Natural killer cell (primary cell): ENCODE measurements around the gene CGREF1. TPM values are rescaled to one million over a fixed set of nuclear protein-coding genes. Genes with fewer than 3 reads are reported as not detected.

Source experiments
- ATAC-seq, 3 donors: fragments of 150-1000 bp in 2 of 3; fragments of 200-7000 bp in 1 of 3; cut with Tn5 transposase; 1 replicate in 1 of 3; 2 replicates in 2 of 3; pipeline ENCODE4 v1.10.0; 2021; ENCODE audit warnings: mild to moderate bottlenecking in 2 of 3, moderate library complexity in 2 of 3
- DNase-seq, 2 donors: peaks; one replicate each; pipeline versions ENCODE4 v3.0.0 to v3.0.0-alpha.2; 2013 to 2021; ENCODE audit warnings: mixed read lengths in 1 of 2
- H3K27ac ChIP-seq: one replicate; pipeline ENCODE4 v1.5.1; 2013; ENCODE audit warnings: mild to moderate bottlenecking, low read length
- H3K27me3 ChIP-seq: one replicate; pipeline ENCODE4 v1.6.1; 2013; ENCODE audit warnings: low read length; ENCODE audit not compliant: control insufficient read depth, insufficient read depth
- H3K36me3 ChIP-seq: one replicate; pipeline ENCODE4 v1.6.1; 2013; ENCODE audit warnings: low read length; ENCODE audit not compliant: control insufficient read depth, insufficient read depth
- H3K4me1 ChIP-seq: one replicate; pipeline ENCODE4 v1.6.1; 2013; ENCODE audit warnings: low read length; ENCODE audit not compliant: control insufficient read depth, insufficient read depth
- H3K4me3 ChIP-seq: one replicate; pipeline ENCODE4 v1.5.1; 2013; ENCODE audit warnings: low read length
- H3K9me3 ChIP-seq: one replicate; pipeline ENCODE4 v1.6.1; 2013; ENCODE audit warnings: low read length; ENCODE audit not compliant: control insufficient read depth, insufficient read depth
- H3K27ac Mint-ChIP-seq, 2 donors: one replicate each; pipeline ENCODE4 v1.8.0; 2022; ENCODE audit warnings: mild to moderate bottlenecking in 2 of 2, mixed read lengths in 2 of 2, moderate library complexity in 1 of 2
- H3K27me3 Mint-ChIP-seq, 2 donors: one replicate each; pipeline ENCODE4 v1.8.0; 2022; ENCODE audit warnings: low read depth in 2 of 2, mixed read lengths in 2 of 2
- H3K36me3 Mint-ChIP-seq: one replicate; pipeline ENCODE4 v1.8.0; 2022; ENCODE audit warnings: mixed read lengths
- H3K4me1 Mint-ChIP-seq, 2 donors: one replicate each; pipeline ENCODE4 v1.8.0; 2022; ENCODE audit warnings: mixed read lengths in 2 of 2
- H3K4me3 Mint-ChIP-seq: one replicate; pipeline ENCODE4 v1.8.0; 2022; ENCODE audit warnings: mild to moderate bottlenecking, moderate library complexity, mixed read lengths
- H3K9me3 Mint-ChIP-seq, 2 donors: one replicate each; pipeline ENCODE4 v1.8.0; 2022; ENCODE audit warnings: mixed read lengths in 2 of 2
- CTCF ChIP-seq: fragments of 200-600 bp; IDR thresholded peaks from one replicate; pipeline ENCODE4 v1.8.0; 2022; ENCODE audit warnings: antibody characterized with exemption
- WGBS: methylation state at CpG from one replicate; pipeline ENCODE4 v1.1.7; 2013; ENCODE audit warnings: missing lambda C conversion rate; ENCODE audit not compliant: insufficient coverage; 5-methylcytosine and 5-hydroxymethylcytosine counted together
- intact Hi-C: fragments of 100-400 bp; cut with micrococcal nuclease; formaldehyde crosslinking; loops from one replicate; pipeline ENCODE4 v1.14.2; 2022
- total RNA-seq, 4 donors: library from RNA; stranded (reverse); fragments of 120-200 nt in 1 of 4; gene quantifications; one replicate each; pipeline versions ENCODE4 v1.2.3 to v1.2.4, GENCODE V29; 2013 to 2022

The CGREF1 gene
- total RNA-seq, 3 donors from 2014 or later (not counting 1 experiment from before 2014, with no cell fraction given): not detected

- Histone ChIP-seq H3K27ac (no peak overlapping the region), H3K4me1 (no peaks in the 10 kb centered on the region), H3K9me3 (no peaks in the 10 kb centered on the region), H3K27me3 (peaks cover 1% of the 10 kb centered on the region), H3K4me3 (no peak overlapping the region), H3K36me3 (no peaks in the 10 kb centered on the region)
- TF ChIP-seq CTCF: no peak
- 92% methylated on average over 8 of the region's 8 CpGs for WGBS
- intact Hi-C loops: no loop called here
- DNase-seq (no peak), ATAC-seq (no peak)
- Mint-ChIP-seq H3K27me3 (peaks cover 23% of the 10 kb centered on the region in 2 donors), H3K4me3 (no peak overlapping the region), H3K27ac (no peak overlapping the region), H3K4me1 (no peaks in the 10 kb centered on the region), H3K9me3 (no peaks in the 10 kb centered on the region), H3K36me3 (no peaks in the 10 kb centered on the region)
Measured at GRCh38 chr2:27147935-27148334, 29.0 kb upstream of the CGREF1 start.

GRCh38 chr2:27145682-27146081, 26.8 kb upstream of the CGREF1 start:
- Mint-ChIP-seq H3K27ac (no peak overlapping the region), H3K4me3 (no peak overlapping the region), H3K4me1 (no peaks in the 10 kb centered on the region), H3K9me3 (no peaks in the 10 kb centered on the region), H3K36me3 (no peaks in the 10 kb centered on the region), H3K27me3 (peaks cover 26% of the 10 kb centered on the region in 2 donors)
- Histone ChIP-seq H3K36me3 (no peaks in the 10 kb centered on the region), H3K4me1 (no peaks in the 10 kb centered on the region), H3K27ac (no peak overlapping the region), H3K9me3 (no peaks in the 10 kb centered on the region), H3K4me3 (no peak overlapping the region), H3K27me3 (peaks cover 2% of the 10 kb centered on the region)
- DNase-seq (no peak), ATAC-seq (no peak)
- TF ChIP-seq CTCF: no peak
- intact Hi-C loops: no loop called here
- 92% methylated on average over 2 of the region's 2 CpGs for WGBS

GRCh38 chr2:27143285-27143684, 24.4 kb upstream of the CGREF1 start:
- H3K4me3 ChIP-seq: no peak overlapping the region
- DNase-seq: no peak
- H3K4me1 ChIP-seq: no peaks in the 10 kb centered on the region
- ATAC-seq: no peak
- intact Hi-C loops: no loop called here
- WGBS: 87% methylated on average over 1 of the region's 1 CpG
- H3K9me3 ChIP-seq: no peaks in the 10 kb centered on the region
- H3K27ac Mint-ChIP-seq: no peak overlapping the region
- no peaks in the 10 kb centered on the region for H3K36me3 ChIP-seq
- H3K27ac ChIP-seq: no peak overlapping the region
- TF ChIP-seq CTCF: no peak
- H3K4me3 Mint-ChIP-seq: no peak overlapping the region
- peaks cover 2% of the 10 kb centered on the region for H3K27me3 ChIP-seq
- H3K36me3 Mint-ChIP-seq: no peaks in the 10 kb centered on the region
- no peaks in the 10 kb centered on the region for H3K9me3 Mint-ChIP-seq
- peaks cover 24 to 26% of the 10 kb centered on the region in 2 donors for H3K27me3 Mint-ChIP-seq
- H3K4me1 Mint-ChIP-seq: no peaks in the 10 kb centered on the region

GRCh38 chr2:27139310-27139709, 20.4 kb upstream of the CGREF1 start, which contains the start of gene PRR30:
PRR30 (minus strand) TSS chr2:27139410; CDS start chr2:27138329, 1,081 bp downstream.
- no peaks in the 10 kb centered on the region for H3K36me3 ChIP-seq
- H3K27ac ChIP-seq: no peak within 1 kb of the TSS
- Mint-ChIP-seq H3K9me3 (no peaks in the 10 kb centered on the region), H3K4me1 (peaks cover 4 to 5% of the 10 kb centered on the region in 2 donors), H3K27ac (peak within 1 kb of the TSS in 1 of 2 donors; percentile 8), H3K4me3 (no peak within 1 kb of the TSS), H3K36me3 (no peaks in the 10 kb centered on the region), H3K27me3 (peaks cover 12 to 17% of the 10 kb centered on the region in 2 donors)
- DNase-seq (no peak), ATAC-seq (no peak)
- no peak within 1 kb of the TSS for H3K4me3 ChIP-seq
- 82% methylated on average over 4 of the region's 4 CpGs for WGBS
- intact Hi-C loops: loop anchor here (10.0 kb wide), 1 partner anchor 55 kb away; the partner anchor contains the start of gene KHK
- H3K4me1 ChIP-seq: peaks cover 7% of the 10 kb centered on the region
- no peaks in the 10 kb centered on the region for H3K9me3 ChIP-seq
- H3K27me3 ChIP-seq: peaks cover 2% of the 10 kb centered on the region
- no peak for TF ChIP-seq CTCF
